ENCODE measurements around the gene NRG2. TPM values are rescaled to one million over a fixed set of nuclear protein-coding genes. Genes with fewer than 3 reads are reported as not detected.

The NRG2 gene
- total RNA-seq, 3 donors from 2014 or later: 5.9 to 16.5 (median 7.2) TPM

DNA sequence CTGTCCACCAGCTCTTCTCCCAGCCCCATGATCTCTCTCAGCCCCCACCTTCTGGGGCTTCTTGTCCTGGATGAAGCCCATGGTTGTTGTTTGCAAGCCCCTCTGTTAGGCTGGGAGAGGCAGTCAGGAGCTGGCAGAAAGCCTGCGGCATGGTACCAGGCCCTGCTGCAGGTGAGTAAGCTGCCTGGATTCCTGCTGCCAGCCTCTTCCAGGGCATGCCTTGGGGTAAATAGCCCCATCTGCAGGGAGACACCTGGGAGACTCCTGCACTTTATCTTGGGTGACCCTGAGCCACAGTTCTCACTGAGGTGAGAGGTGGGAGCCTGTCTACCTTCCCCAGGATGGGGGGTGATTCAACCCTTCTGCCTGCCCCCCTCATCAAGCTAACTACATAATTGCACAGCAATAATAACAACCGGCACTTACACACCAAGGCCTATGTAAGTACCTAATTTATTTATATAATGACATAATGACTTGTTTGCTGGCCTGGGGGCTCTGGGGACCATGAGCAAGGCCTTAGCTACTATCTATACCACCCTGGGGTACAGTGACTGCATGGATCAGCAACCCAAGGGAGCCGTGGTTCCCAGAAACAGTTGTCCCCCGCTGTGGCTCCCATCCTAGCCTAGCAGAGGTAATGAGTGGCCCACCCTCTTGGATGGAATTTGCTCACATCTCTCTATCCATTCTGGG lies 131.5 kb downstream of the NRG2 start:
- Histone ChIP-seq H3K9me3 (no peaks in the 10 kb centered on the region), H3K27me3 (no peaks in the 10 kb centered on the region), H3K4me3 (no peak overlapping the region), H3K27ac (no peak overlapping the region), H3K36me3 (no peaks in the 10 kb centered on the region), H3K4me1 (no peaks in the 10 kb centered on the region)
- intact Hi-C loops (cut with DNase I; ENCODE audit: low total_unique reads): no loop called here
- TF ChIP-seq, protein P1, sequence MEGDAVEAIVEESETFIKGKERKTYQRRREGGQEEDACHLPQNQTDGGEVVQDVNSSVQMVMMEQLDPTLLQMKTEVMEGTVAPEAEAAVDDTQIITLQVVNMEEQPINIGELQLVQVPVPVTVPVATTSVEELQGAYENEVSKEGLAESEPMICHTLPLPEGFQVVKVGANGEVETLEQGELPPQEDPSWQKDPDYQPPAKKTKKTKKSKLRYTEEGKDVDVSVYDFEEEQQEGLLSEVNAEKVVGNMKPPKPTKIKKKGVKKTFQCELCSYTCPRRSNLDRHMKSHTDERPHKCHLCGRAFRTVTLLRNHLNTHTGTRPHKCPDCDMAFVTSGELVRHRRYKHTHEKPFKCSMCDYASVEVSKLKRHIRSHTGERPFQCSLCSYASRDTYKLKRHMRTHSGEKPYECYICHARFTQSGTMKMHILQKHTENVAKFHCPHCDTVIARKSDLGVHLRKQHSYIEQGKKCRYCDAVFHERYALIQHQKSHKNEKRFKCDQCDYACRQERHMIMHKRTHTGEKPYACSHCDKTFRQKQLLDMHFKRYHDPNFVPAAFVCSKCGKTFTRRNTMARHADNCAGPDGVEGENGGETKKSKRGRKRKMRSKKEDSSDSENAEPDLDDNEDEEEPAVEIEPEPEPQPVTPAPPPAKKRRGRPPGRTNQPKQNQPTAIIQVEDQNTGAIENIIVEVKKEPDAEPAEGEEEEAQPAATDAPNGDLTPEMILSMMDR (IDR thresholded peaks at IDR 0.05): no peak
- TF ChIP-seq POLR2A (IDR thresholded peaks at IDR 0.05) (no peak), POLR2AphosphoS5 (IDR thresholded peaks at IDR 0.05) (no peak)
- no peak for DNase-seq (ENCODE audit: low spot score in 2 of 2)

DNA sequence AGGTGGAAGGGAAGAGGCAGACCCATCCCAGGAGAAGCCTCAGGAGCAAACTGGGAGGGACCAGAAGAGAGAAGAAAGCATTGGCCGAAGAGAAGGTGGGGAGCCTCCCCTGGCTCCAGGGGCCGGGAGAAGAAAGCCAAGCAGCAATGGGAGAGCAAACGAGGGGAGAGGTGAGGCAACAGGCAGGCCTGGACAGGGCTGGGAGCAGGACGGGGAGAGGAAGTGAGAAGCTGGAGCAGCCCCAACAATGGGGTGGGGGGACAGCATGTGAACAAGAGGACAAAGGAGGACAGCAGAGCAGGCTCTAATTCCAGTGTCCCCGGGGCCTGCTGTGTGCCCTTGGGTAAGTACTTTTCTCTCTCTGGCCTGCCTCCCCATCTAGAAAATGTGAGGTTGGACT lies 132.2 kb downstream of the NRG2 start:
- intact Hi-C loops (cut with DNase I; ENCODE audit: low total_unique reads): no loop called here
- no peak for DNase-seq (ENCODE audit: low spot score in 2 of 2)
- Histone ChIP-seq H3K27me3 (no peaks in the 10 kb centered on the region), H3K9me3 (no peaks in the 10 kb centered on the region), H3K27ac (peak overlapping the region in 1 of 2 donors; percentile 17), H3K36me3 (no peaks in the 10 kb centered on the region), H3K4me1 (no peaks in the 10 kb centered on the region), H3K4me3 (no peak overlapping the region)
- TF ChIP-seq POLR2AphosphoS5 (IDR thresholded peaks at IDR 0.05) (no peak), POLR2A (IDR thresholded peaks at IDR 0.05) (no peak)
- TF ChIP-seq, protein P1 (IDR thresholded peaks at IDR 0.05): no peak

DNA sequence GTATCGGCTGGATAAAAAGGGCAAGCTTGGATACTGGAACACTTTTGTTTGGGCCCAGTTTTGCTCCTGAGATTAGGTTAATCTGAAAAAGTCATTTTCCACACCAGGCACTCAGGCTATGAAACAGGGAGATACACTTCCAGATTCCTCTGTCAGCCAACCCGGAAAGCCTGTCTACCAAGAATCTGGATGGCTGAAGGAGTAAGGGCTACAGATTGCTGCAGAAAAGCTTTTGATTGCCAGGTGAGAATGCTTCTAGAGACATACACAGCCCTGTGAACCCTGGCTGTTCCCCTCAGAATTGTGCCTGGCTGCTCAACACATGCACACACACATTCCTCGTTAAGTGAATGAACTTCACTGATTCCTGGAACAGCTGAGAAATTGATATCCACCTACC lies 133.1 kb downstream of the NRG2 start:
- Histone ChIP-seq H3K36me3 (no peaks in the 10 kb centered on the region), H3K4me1 (no peaks in the 10 kb centered on the region), H3K27me3 (no peaks in the 10 kb centered on the region), H3K27ac (peak overlapping the region in 1 of 2 donors; percentile 17), H3K9me3 (no peaks in the 10 kb centered on the region), H3K4me3 (no peak overlapping the region)
- TF ChIP-seq POLR2AphosphoS5 (IDR thresholded peaks at IDR 0.05): no peak
- no peak for TF ChIP-seq POLR2A (IDR thresholded peaks at IDR 0.05)
- TF ChIP-seq, protein P1 (IDR thresholded peaks at IDR 0.05): no peak
- DNase-seq (ENCODE audit: low spot score in 2 of 2): no peak
- intact Hi-C loops (cut with DNase I; ENCODE audit: low total_unique reads): no loop called here

DNA sequence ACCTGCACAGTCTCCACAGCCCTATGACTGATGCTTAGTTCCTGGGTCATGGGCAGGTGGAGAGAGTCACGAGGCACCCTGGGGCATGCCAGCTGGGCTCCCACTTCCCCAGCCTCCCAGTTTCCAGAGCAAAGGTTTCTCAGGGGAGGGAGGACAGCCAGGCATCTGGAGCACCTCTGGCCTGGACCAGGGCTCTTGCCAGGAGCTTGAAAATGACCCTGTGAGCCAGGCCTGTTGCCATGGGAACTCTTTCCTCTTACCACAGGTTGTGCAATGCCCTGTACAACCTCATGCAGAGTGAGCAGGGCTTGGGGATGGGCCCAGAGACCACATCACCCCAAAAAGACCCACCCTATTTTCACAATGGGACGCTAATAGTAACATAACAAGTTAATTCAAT lies 134.3 kb downstream of the NRG2 start:
- H3K4me3 ChIP-seq: no peak overlapping the region
- no peaks in the 10 kb centered on the region for H3K36me3 ChIP-seq
- H3K27ac ChIP-seq: peak overlapping the region in 1 of 2 donors; percentile 14
- intact Hi-C loops (cut with DNase I; ENCODE audit: low total_unique reads): loop anchor here (5.0 kb wide), 1 partner anchor 39 kb away; no protein-coding TSS in a partner anchor
- DNase-seq (ENCODE audit: low spot score in 2 of 2): peak in 1 of 2 donors; percentile 57
- H3K27me3 ChIP-seq: no peaks in the 10 kb centered on the region
- no peaks in the 10 kb centered on the region for H3K9me3 ChIP-seq
- TF ChIP-seq POLR2AphosphoS5 (IDR thresholded peaks at IDR 0.05) (no peak), POLR2A (IDR thresholded peaks at IDR 0.05) (no peak)
- TF ChIP-seq, protein P1 (IDR thresholded peaks at IDR 0.05): no peak
- H3K4me1 ChIP-seq: no peaks in the 10 kb centered on the region

DNA sequence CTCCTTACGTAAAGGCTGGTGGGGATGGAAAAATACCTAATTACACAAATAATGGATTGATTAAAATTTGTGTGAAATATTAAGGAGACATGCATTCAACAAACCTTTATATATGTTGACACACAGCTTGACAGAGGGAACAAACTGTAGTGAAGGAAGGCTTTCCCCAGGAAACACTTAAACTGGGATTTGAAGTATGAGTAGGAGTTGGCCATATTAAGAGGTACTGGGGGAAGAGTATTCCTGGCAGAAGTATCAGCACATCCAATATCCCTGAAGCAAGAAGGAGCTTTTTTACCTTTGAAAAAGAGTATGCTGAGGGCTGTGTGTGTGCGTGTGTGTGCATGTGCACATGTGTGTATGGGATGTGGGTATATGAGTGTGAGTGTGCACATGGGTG lies 136.4 kb downstream of the NRG2 start:
- Histone ChIP-seq H3K4me3 (no peak overlapping the region), H3K27ac (no peak overlapping the region), H3K27me3 (no peaks in the 10 kb centered on the region), H3K9me3 (no peaks in the 10 kb centered on the region), H3K36me3 (no peaks in the 10 kb centered on the region), H3K4me1 (no peaks in the 10 kb centered on the region)
- no peak for DNase-seq (ENCODE audit: low spot score in 2 of 2)
- no peak for TF ChIP-seq POLR2A (IDR thresholded peaks at IDR 0.05)
- TF ChIP-seq, protein P1 (IDR thresholded peaks at IDR 0.05): no peak
- no peak for TF ChIP-seq POLR2AphosphoS5 (IDR thresholded peaks at IDR 0.05)
- intact Hi-C loops (cut with DNase I; ENCODE audit: low total_unique reads): loop anchor here (5.0 kb wide), 1 partner anchor 41 kb away; no protein-coding TSS in a partner anchor

Data from breast epithelium (tissue), 4 donors.